Measurements from ENCODE around the gene IFITM1. TPM values are rescaled to one million over a fixed set of nuclear protein-coding genes. Genes with fewer than 3 reads are reported as not detected.
"Not testable (repeated sequence)": the region's sequence is repeated elsewhere in the genome, so short reads cannot be mapped to it uniquely, and the experiment has no call there.

The IFITM1 gene
- total and polyA plus RNA-seq, 10 donors, result 314 to 670 (median 496) TPM

- TF ChIP-seq CTCF (IDR thresholded peaks at IDR 0.05 in 8 of 11, conservative IDR thresholded peaks at IDR 0.05 in 3 of 11), result peak in 6 of 11 experiments; percentile 7 to 46 (median 26)
- TF ChIP-seq POLR2AphosphoS5 (IDR thresholded peaks at IDR 0.05), result peak; percentile 0 to 83 (median 76)
- H3K36me3 ChIP-seq; H3K27me3 ChIP-seq (replicated peaks in 1 of 7); intact Hi-C loops (cut with DNase I; ENCODE audit: low total_unique reads): not testable (repeated sequence)
- peak overlapping the region; percentile 18 to 86 (median 54) for H3K4me3 ChIP-seq
- DNase-seq, result peak; percentile 93
- H3K9me3 ChIP-seq, result peaks cover 0 to 14% (median 10%) of the 10 kb centered on the region in 8 donors
- 10 to 18% (median 16%) methylated on average over 16 of the region's 16 CpGs for WGBS, 5 donors
- H3K27ac ChIP-seq, result peak overlapping the region; percentile 86 to 99 (median 96)
- peaks cover 0 to 43% (median 19%) of the 10 kb centered on the region in 6 donors for H3K4me1 ChIP-seq
Measured at GRCh38 chr11:268716-269145, 45.1 kb upstream of the IFITM1 start.

- peaks cover 0 to 43% (median 19%) of the 10 kb centered on the region in 6 donors for H3K4me1 ChIP-seq
- H3K4me3 ChIP-seq, result peak overlapping the region; percentile 18 to 86 (median 54)
- intact Hi-C loops (cut with DNase I; ENCODE audit: low total_unique reads), result no loop called here
- peak; percentile 7 to 44 (median 38) for TF ChIP-seq POLR2A (IDR thresholded peaks at IDR 0.05)
- peak in 1 of 3 donors; percentile 86 for TF ChIP-seq POLR2AphosphoS5 (IDR thresholded peaks at IDR 0.05)
- TF ChIP-seq CTCF (IDR thresholded peaks at IDR 0.05 in 8 of 11, conservative IDR thresholded peaks at IDR 0.05 in 3 of 11), result peak in 7 of 11 experiments; percentile 52 to 87 (median 71)
- peak; percentile 82 for DNase-seq
- H3K27ac ChIP-seq, result peak overlapping the region; percentile 86 to 99 (median 96)
- no peaks in the 10 kb centered on the region for H3K36me3 ChIP-seq
- WGBS, 5 donors, result 17 to 25% (median 21%) methylated on average over 21 of the region's 21 CpGs
- H3K9me3 ChIP-seq, result peaks cover 0 to 14% (median 10%) of the 10 kb centered on the region in 8 donors
- no peaks in the 10 kb centered on the region for H3K27me3 ChIP-seq (replicated peaks in 1 of 7)
Measured at GRCh38 chr11:269146-269890, 44.5 kb upstream of the IFITM1 start.

GRCh38 chr11:270451-271318, 43.2 kb upstream of the IFITM1 start:
- DNase-seq, result peak; percentile 84

More at GRCh38 chr11:270451-271318, 43.2 kb upstream of the IFITM1 start:
- 84 to 89% (median 85%) methylated on average over 11 to 18 of the region's 18 CpGs for WGBS, 5 donors
- no peaks in the 10 kb centered on the region for H3K36me3 ChIP-seq
- TF ChIP-seq POLR2AphosphoS5 (IDR thresholded peaks at IDR 0.05) (no peak), CTCF (IDR thresholded peaks at IDR 0.05 in 8 of 11, conservative IDR thresholded peaks at IDR 0.05 in 3 of 11) (no peak), POLR2A (IDR thresholded peaks at IDR 0.05) (no peak)
- no peaks in the 10 kb centered on the region for H3K27me3 ChIP-seq (replicated peaks in 1 of 7)
- H3K27ac ChIP-seq, result peak overlapping the region; percentile 86 to 99 (median 96)
- peaks cover 0 to 57% (median 19%) of the 10 kb centered on the region in 6 donors for H3K4me1 ChIP-seq
- intact Hi-C loops (cut with DNase I; ENCODE audit: low total_unique reads), result no loop called here
- H3K9me3 ChIP-seq, result peaks cover 0 to 11% (median 7%) of the 10 kb centered on the region in 8 donors
- peak overlapping the region in 1 of 8 donors; percentile 86 for H3K4me3 ChIP-seq
